Measurements from ENCODE around the gene GLT6D1.
A peak's percentile ranks its signal among the peaks of the same experiment; 100 is the strongest.

The GLT6D1 gene

GRCh38 chr9:135605238-135605781 lies 34.0 kb downstream of the GLT6D1 start:
- TF ChIP-seq ZFX (IDR thresholded peaks at IDR 0.05) = no peak
- TF ChIP-seq CTCF (conservative IDR thresholded peaks at IDR 0.05) = no peak
- 0 out of 2 replicates have a peak overlapping the region, but pooled peaks have one; percentile 10 for H3K27ac ChIP-seq

GRCh38 chr9:135604437-135605237 lies 34.7 kb downstream of the GLT6D1 start:
- TF ChIP-seq CTCF (conservative IDR thresholded peaks at IDR 0.05) (no peak), ZFX (IDR thresholded peaks at IDR 0.05) (no peak)

GRCh38 chr9:135602789-135603481 lies 36.4 kb downstream of the GLT6D1 start:
- no peak for TF ChIP-seq ZFX (IDR thresholded peaks at IDR 0.05)
- peak; percentile 91 for TF ChIP-seq CTCF (conservative IDR thresholded peaks at IDR 0.05)
- H3K27ac ChIP-seq = no peak overlapping the region

More at GRCh38 chr9:135604437-135605237, 34.7 kb downstream of the GLT6D1 start:
- H3K27ac ChIP-seq = 0 out of 2 replicates have a peak overlapping the region, but pooled peaks have one; percentile 10

- H3K27ac ChIP-seq = no peak overlapping the region
- TF ChIP-seq ZFX (IDR thresholded peaks at IDR 0.05) (no peak), CTCF (conservative IDR thresholded peaks at IDR 0.05) (no peak)
Observed at GRCh38 chr9:135601988-135602387, 37.4 kb downstream of the GLT6D1 start.

- H3K27ac ChIP-seq = no peak overlapping the region
- TF ChIP-seq ZFX (IDR thresholded peaks at IDR 0.05) (no peak), CTCF (conservative IDR thresholded peaks at IDR 0.05) (no peak)
Observed at GRCh38 chr9:135600296-135600817, 39.0 kb downstream of the GLT6D1 start.

GRCh38 chr9:135596211-135596610 lies 43.1 kb downstream of the GLT6D1 start:
- no peak overlapping the region for H3K27ac ChIP-seq
- TF ChIP-seq CTCF (conservative IDR thresholded peaks at IDR 0.05) (no peak), ZFX (IDR thresholded peaks at IDR 0.05) (no peak)
